Neural cell (in vitro differentiated cells): ENCODE measurements around the gene DHDH. TPM values are rescaled to one million over a fixed set of nuclear protein-coding genes. Genes with fewer than 3 reads are reported as not detected.

ENCODE experiments used
- H2AFZ ChIP-seq: fragments of 200-600, 300-800 bp; sonication (generic), shearing (Covaris generic); 2 replicates; pipeline ENCODE4 v1.6.0; 2014; ENCODE audit warnings: low read depth, mild to moderate bottlenecking, antibody characterized with exemption, low read length, moderate library complexity
- H3F3A ChIP-seq: fragments of 200-600 bp; shearing (Covaris generic); 2 replicates; pipeline ENCODE4 v1.6.1; 2016; ENCODE audit warnings: mild to moderate bottlenecking, moderate library complexity, mixed read lengths, antibody characterized with exemption, low read length; ENCODE audit not compliant: insufficient read depth, poor library complexity, severe bottlenecking
- H3K27ac ChIP-seq: fragments of 200-600, 300-800 bp; sonication (generic), shearing (Covaris generic); 2 replicates; pipeline ENCODE4 v1.5.1; 2014; ENCODE audit warnings: mild to moderate bottlenecking, low read length, moderate library complexity
- H3K27me3 ChIP-seq: fragments of 300-800, 200-600 bp; sonication (generic), shearing (Covaris generic); 2 replicates; pipeline ENCODE4 v1.6.0; 2014; ENCODE audit warnings: mild to moderate bottlenecking, low read depth, low read length, moderate library complexity; ENCODE audit not compliant: insufficient read depth
- H3K36me3 ChIP-seq: fragments of 300-800, 200-600 bp; sonication (generic), shearing (Covaris generic); 2 replicates; pipeline ENCODE4 v1.5.1; 2014; ENCODE audit warnings: mild to moderate bottlenecking, antibody characterized with exemption, low read length, moderate library complexity; ENCODE audit not compliant: insufficient read depth
- H3K4me2 ChIP-seq: fragments of 300-800, 200-600 bp; sonication (generic), shearing (Covaris generic); 2 replicates; pipeline ENCODE4 v1.6.0; 2014; ENCODE audit warnings: mild to moderate bottlenecking, low read length
- H3K4me3 ChIP-seq: fragments of 300-800, 200-600 bp; sonication (generic), shearing (Covaris generic); 2 replicates; pipeline ENCODE4 v1.5.1; 2014; ENCODE audit warnings: mild to moderate bottlenecking, low read length, moderate library complexity
- H3K79me2 ChIP-seq: fragments of 200-600 bp; shearing (Covaris generic); replicated peaks from 2 replicates; pipeline ENCODE4 v1.6.0; 2014; ENCODE audit warnings: mild to moderate bottlenecking, low read length, moderate library complexity; ENCODE audit not compliant: insufficient read depth
- H3K9ac ChIP-seq: fragments of 300-800, 200-600 bp; sonication (generic), shearing (Covaris generic); 2 replicates; pipeline ENCODE4 v1.6.1; 2016; ENCODE audit warnings: mild to moderate bottlenecking, low read length, mixed read lengths
- H3K9me2 ChIP-seq: fragments of 200-600 bp; shearing (Covaris generic); 2 replicates; pipeline ENCODE4 v1.6.1; 2016; ENCODE audit warnings: mild to moderate bottlenecking, low read length, mixed read lengths; ENCODE audit not compliant: insufficient read depth
- H3K9me3 ChIP-seq: fragments of 200-600, 300-800 bp; sonication (generic), shearing (Covaris generic); 2 replicates; pipeline ENCODE4 v1.6.1; 2016; ENCODE audit warnings: mild to moderate bottlenecking, mixed run types, low read length, moderate library complexity, mixed read lengths
- H4K20me1 ChIP-seq: fragments of 200-600 bp; shearing (Covaris generic); 2 replicates; pipeline ENCODE4 v1.6.1; 2016; ENCODE audit warnings: mild to moderate bottlenecking, mixed run types; ENCODE audit not compliant: insufficient read depth
- EP300 ChIP-seq: fragments of 450-650 bp; conservative IDR thresholded peaks from 2 replicates; pipeline ENCODE4 v1.6.1; 2014; ENCODE audit warnings: antibody characterized with exemption, mild to moderate bottlenecking, moderate library complexity; ENCODE audit not compliant: poor library complexity, severe bottlenecking
- EZH2 ChIP-seq: fragments of 200-600, 300-800 bp; shearing (Covaris generic), sonication (generic); IDR thresholded peaks from 2 replicates; pipeline ENCODE4 v1.6.1; 2014; ENCODE audit warnings: antibody characterized with exemption, low read length, borderline replicate concordance, mild to moderate bottlenecking; ENCODE audit not compliant: insufficient read depth, poor library complexity, severe bottlenecking
- MXI1 ChIP-seq: fragments of 450-650 bp; conservative IDR thresholded peaks from 2 replicates; pipeline ENCODE4 v1.6.1; 2014; ENCODE audit warnings: antibody characterized with exemption, mild to moderate bottlenecking; ENCODE audit not compliant: poor library complexity, severe bottlenecking
- POLR2AphosphoS5 ChIP-seq: IDR thresholded peaks from 2 replicates; pipeline ENCODE4 v1.6.1; 2012
- RAD21 ChIP-seq: fragments of 450-650 bp; conservative IDR thresholded peaks from 2 replicates; pipeline ENCODE4 v1.6.1; 2014; ENCODE audit warnings: antibody characterized with exemption, mild to moderate bottlenecking, moderate library complexity
- SMC3 ChIP-seq: fragments of 450-650 bp; conservative IDR thresholded peaks from 2 replicates; pipeline ENCODE4 v1.6.1; 2014; ENCODE audit warnings: antibody characterized with exemption, mild to moderate bottlenecking, moderate library complexity; ENCODE audit not compliant: poor library complexity
- TAF1 ChIP-seq: IDR thresholded peaks from 2 replicates; pipeline ENCODE4 v1.6.1; 2012; ENCODE audit warnings: low read depth
- polyA plus RNA-seq: library from polyadenylated mRNA; depleted of rRNA; stranded (reverse); fragments of >200 nt; gene quantifications from 2 replicates; pipeline ENCODE4 v1.2.3, GENCODE V29; 2014
- TF ChIP-seq, protein P1 (sequence below): IDR thresholded peaks from 2 replicates; pipeline ENCODE4 v1.6.1; 2012; ENCODE audit warnings: borderline replicate concordance
- TF ChIP-seq, protein P2 (sequence below): fragments of 450-650 bp; IDR thresholded peaks from 2 replicates; pipeline ENCODE4 v1.5.1; 2014; ENCODE audit warnings: antibody characterized with exemption, mild to moderate bottlenecking, moderate library complexity; ENCODE audit not compliant: poor library complexity, severe bottlenecking

Gene DHDH
- polyA plus RNA-seq, 1 donor from 2014 or later = 4.8 TPM

DNA sequence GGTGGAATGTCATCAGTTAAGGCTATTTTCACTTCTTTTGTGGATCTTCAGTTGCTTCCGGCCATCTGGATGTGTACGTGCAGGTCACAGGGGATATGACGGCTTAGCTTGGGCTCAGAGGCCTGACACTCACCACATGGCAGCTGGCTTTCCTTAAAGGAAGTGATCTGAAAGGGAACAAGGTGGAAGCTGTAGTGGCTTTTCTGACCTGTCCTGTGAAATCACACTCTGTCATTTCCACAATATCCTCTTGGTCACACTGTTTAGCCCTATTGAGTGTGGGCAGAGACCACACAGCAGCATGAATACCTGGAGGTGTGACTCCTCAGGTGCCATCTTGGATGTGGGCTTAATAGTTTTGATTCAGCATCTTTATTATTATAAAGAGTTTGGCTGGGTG, 16.7 kb downstream of the DHDH start:
- no peaks in the 10 kb centered on the region for H3K36me3 ChIP-seq

DNA sequence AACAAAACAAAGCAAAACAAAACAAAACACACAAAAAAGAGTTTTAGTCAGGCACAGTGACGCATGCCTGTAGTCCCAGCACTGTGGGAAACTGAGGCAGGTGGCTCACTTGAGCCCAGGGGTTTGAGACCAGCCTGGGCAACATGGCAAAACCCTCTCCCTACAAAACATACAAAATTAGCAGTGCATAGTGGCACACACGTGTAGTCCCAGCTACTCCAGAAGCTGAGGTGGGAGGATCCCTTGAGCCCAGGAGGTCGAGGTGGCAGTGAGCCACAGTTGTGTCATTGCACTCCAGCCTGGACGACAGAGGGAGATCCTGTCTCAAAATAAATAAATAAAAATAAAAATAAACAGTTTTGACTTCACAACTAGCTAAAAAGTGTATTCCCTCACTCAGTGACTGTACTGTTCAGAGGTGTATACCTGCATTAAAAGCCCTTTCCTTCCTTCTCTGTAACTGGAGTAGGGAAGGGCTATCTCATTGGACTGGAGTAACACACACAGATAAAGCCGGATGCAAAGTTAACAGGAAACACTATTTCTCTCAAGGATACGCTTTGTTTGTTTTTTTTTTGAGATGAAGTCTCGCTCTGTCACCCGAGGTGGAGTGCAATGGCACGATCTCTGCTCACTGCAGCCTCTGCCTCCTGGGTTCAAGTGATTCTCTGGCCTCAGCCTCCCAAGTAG, 17.5 kb downstream of the DHDH start:
- peaks cover 9% of the 10 kb centered on the region for H3K79me2 ChIP-seq
- TF ChIP-seq, protein P1, sequence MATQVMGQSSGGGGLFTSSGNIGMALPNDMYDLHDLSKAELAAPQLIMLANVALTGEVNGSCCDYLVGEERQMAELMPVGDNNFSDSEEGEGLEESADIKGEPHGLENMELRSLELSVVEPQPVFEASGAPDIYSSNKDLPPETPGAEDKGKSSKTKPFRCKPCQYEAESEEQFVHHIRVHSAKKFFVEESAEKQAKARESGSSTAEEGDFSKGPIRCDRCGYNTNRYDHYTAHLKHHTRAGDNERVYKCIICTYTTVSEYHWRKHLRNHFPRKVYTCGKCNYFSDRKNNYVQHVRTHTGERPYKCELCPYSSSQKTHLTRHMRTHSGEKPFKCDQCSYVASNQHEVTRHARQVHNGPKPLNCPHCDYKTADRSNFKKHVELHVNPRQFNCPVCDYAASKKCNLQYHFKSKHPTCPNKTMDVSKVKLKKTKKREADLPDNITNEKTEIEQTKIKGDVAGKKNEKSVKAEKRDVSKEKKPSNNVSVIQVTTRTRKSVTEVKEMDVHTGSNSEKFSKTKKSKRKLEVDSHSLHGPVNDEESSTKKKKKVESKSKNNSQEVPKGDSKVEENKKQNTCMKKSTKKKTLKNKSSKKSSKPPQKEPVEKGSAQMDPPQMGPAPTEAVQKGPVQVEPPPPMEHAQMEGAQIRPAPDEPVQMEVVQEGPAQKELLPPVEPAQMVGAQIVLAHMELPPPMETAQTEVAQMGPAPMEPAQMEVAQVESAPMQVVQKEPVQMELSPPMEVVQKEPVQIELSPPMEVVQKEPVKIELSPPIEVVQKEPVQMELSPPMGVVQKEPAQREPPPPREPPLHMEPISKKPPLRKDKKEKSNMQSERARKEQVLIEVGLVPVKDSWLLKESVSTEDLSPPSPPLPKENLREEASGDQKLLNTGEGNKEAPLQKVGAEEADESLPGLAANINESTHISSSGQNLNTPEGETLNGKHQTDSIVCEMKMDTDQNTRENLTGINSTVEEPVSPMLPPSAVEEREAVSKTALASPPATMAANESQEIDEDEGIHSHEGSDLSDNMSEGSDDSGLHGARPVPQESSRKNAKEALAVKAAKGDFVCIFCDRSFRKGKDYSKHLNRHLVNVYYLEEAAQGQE = no peak
- TF ChIP-seq TAF1 = no peak
- no peak for TF ChIP-seq RAD21
- TF ChIP-seq MXI1 = no peak
- TF ChIP-seq, protein P2, sequence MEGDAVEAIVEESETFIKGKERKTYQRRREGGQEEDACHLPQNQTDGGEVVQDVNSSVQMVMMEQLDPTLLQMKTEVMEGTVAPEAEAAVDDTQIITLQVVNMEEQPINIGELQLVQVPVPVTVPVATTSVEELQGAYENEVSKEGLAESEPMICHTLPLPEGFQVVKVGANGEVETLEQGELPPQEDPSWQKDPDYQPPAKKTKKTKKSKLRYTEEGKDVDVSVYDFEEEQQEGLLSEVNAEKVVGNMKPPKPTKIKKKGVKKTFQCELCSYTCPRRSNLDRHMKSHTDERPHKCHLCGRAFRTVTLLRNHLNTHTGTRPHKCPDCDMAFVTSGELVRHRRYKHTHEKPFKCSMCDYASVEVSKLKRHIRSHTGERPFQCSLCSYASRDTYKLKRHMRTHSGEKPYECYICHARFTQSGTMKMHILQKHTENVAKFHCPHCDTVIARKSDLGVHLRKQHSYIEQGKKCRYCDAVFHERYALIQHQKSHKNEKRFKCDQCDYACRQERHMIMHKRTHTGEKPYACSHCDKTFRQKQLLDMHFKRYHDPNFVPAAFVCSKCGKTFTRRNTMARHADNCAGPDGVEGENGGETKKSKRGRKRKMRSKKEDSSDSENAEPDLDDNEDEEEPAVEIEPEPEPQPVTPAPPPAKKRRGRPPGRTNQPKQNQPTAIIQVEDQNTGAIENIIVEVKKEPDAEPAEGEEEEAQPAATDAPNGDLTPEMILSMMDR = no peak
- no peak for TF ChIP-seq SMC3
- no peak for TF ChIP-seq POLR2AphosphoS5
- no peak for TF ChIP-seq EP300
- no peak for TF ChIP-seq EZH2
- H3K9me3 ChIP-seq = no peaks in the 10 kb centered on the region
- H3K27ac ChIP-seq = no peak overlapping the region
- no peaks in the 10 kb centered on the region for H3K36me3 ChIP-seq
- H3F3A ChIP-seq = no peaks in the 10 kb centered on the region
- H4K20me1 ChIP-seq = no peaks in the 10 kb centered on the region
- no peak overlapping the region for H2AFZ ChIP-seq
- no peak overlapping the region for H3K4me3 ChIP-seq
- H3K9me2 ChIP-seq = no peaks in the 10 kb centered on the region
- no peak overlapping the region for H3K9ac ChIP-seq
- no peaks in the 10 kb centered on the region for H3K27me3 ChIP-seq
- H3K4me2 ChIP-seq = no peak overlapping the region

More for the DNA sequence above, 16.7 kb downstream of the DHDH start:
- Histone ChIP-seq H3F3A (no peaks in the 10 kb centered on the region), H3K9ac (no peak overlapping the region), H3K27me3 (no peaks in the 10 kb centered on the region), H4K20me1 (no peaks in the 10 kb centered on the region), H3K27ac (no peak overlapping the region), H3K4me2 (no peak overlapping the region), H3K9me3 (no peaks in the 10 kb centered on the region), H3K79me2 (peaks cover 2% of the 10 kb centered on the region), H2AFZ (no peak overlapping the region), H3K4me3 (no peak overlapping the region), H3K9me2 (no peaks in the 10 kb centered on the region)
- TF ChIP-seq TAF1 (no peak), MXI1 (no peak), RAD21 (no peak)
- TF ChIP-seq, protein P2 = no peak
